GM12878 (cell line): ENCODE data around the gene RNF150. TPM values are rescaled to one million over a fixed set of nuclear protein-coding genes. Genes with fewer than 3 reads are reported as not detected.

Source experiments
- ATAC-seq: fragments of 200-7000 bp; cut with Tn5 transposase; 3 replicates; pipeline ENCODE4 v1.9.1; 2020; ENCODE audit warnings: mild to moderate bottlenecking, moderate library complexity
- BruUV-seq: library from RNA; stranded (reverse); fragments of 400-500 nt; replicated peaks from 2 replicates; lab custom pipeline; 2021; lab: Mats Ljungman, UMichigan
- CTCF ChIA-PET: fragments of 300-600 bp; sonication (Branson Sonifier 250); formaldehyde crosslinking; extraction: SDS; loops from one replicate; lab custom pipeline; 2021; ENCODE audit warnings: inconsistent platforms; lab: Yijun Ruan, JAX
- POLR2A ChIA-PET: fragments of 350-600 bp; formaldehyde crosslinking; extraction: SDS; loops from one replicate; lab custom pipeline; 2021; ENCODE audit warnings: inconsistent platforms; lab: Charles Lee
- RAD21 ChIA-PET: fragments of 300-600 bp; sonication (Branson Sonifier 250); formaldehyde crosslinking; loops from one replicate; lab custom pipeline; 2023; ENCODE audit warnings: antibody characterized with exemption; ENCODE audit not compliant: unreplicated experiment; lab: Charles Lee
- SMC1A ChIA-PET: fragments of 300-600 bp; sonication (Branson Sonifier 250); formaldehyde crosslinking; loops from one replicate; lab custom pipeline; 2023; ENCODE audit not compliant: unreplicated experiment, uncharacterized antibody; lab: Charles Lee
- DNase-seq: peaks from one replicate; pipeline ENCODE4 v3.0.0-alpha.2; 2011; ENCODE audit warnings: low read depth, low spot score
- FAIRE-seq: peaks from 3 replicates; lab custom pipeline; 2011; peaks lifted over from hg19 to GRCh38; lab: Jason Lieb, UNC
- H2AFZ ChIP-seq: 2 replicates; pipeline ENCODE4 v1.6.0; 2011; ENCODE audit warnings: low read depth, low read length, control low read depth; ENCODE audit not compliant: control insufficient read depth
- H3K27ac ChIP-seq: 2 replicates; pipeline ENCODE4 v1.5.1; 2011; ENCODE audit warnings: control low read depth; ENCODE audit not compliant: control insufficient read depth, insufficient read depth
- H3K27me3 ChIP-seq, 2 experiments: replicated peaks in 1 of 2; 2 replicates each; pipeline versions ENCODE4 v1.6.0 to v1.6.1; 2011; ENCODE audit warnings: low read length in 1 of 2; ENCODE audit not compliant: control insufficient read depth in 2 of 2, insufficient read depth in 2 of 2
- H3K36me3 ChIP-seq, 2 experiments: 2 replicates each; pipeline ENCODE4 v1.5.1; 2011; ENCODE audit warnings: low read length in 1 of 2; ENCODE audit not compliant: control insufficient read depth in 2 of 2, insufficient read depth in 2 of 2
- H3K4me1 ChIP-seq: 2 replicates; pipeline ENCODE4 v1.6.1; 2011; ENCODE audit warnings: mild to moderate bottlenecking, low read length, moderate library complexity, mixed read lengths; ENCODE audit not compliant: control insufficient read depth, insufficient read depth
- H3K4me2 ChIP-seq: 2 replicates; pipeline ENCODE4 v1.6.0; 2011; ENCODE audit warnings: control low read depth; ENCODE audit not compliant: control insufficient read depth, insufficient read depth
- H3K4me3 ChIP-seq: fragments of 200-600 bp; sonication (generic); 2 replicates; pipeline ENCODE4 v1.5.1; 2016
- H3K79me2 ChIP-seq: 2 replicates; pipeline ENCODE4 v1.6.0; 2011; ENCODE audit warnings: low read length; ENCODE audit not compliant: control insufficient read depth, insufficient read depth
- H3K9ac ChIP-seq: 2 replicates; pipeline ENCODE4 v1.8.0; 2011; ENCODE audit warnings: low read length, control low read depth, mixed read lengths; ENCODE audit not compliant: control insufficient read depth, insufficient read depth
- H3K9me3 ChIP-seq: replicated peaks from 3 replicates; pipeline ENCODE4 v1.5.1; 2011; ENCODE audit warnings: mild to moderate bottlenecking, low read length; ENCODE audit not compliant: control insufficient read depth, insufficient read depth
- H4K20me1 ChIP-seq: 2 replicates; pipeline ENCODE4 v1.6.0; 2011; ENCODE audit not compliant: control insufficient read depth, insufficient read depth
- BHLHE40 ChIP-seq, 2 experiments: fragments of 450-650 bp in 1 of 2; IDR thresholded peaks; 2 replicates each; pipeline ENCODE4 v1.6.1; 2011 to 2017; ENCODE audit warnings: low read depth in 2 of 2, borderline replicate concordance in 1 of 2, improper control_type of control experiment in 1 of 2, low read length in 1 of 2, mild to moderate bottlenecking in 1 of 2
- HDGF ChIP-seq: fragments of 450-650 bp; IDR thresholded peaks from 2 replicates; pipeline ENCODE4 v1.6.1; 2016; ENCODE audit warnings: antibody characterized with exemption
- RAD21 ChIP-seq: IDR thresholded peaks from 2 replicates; pipeline ENCODE4 v1.6.1; 2011; ENCODE audit warnings: mild to moderate bottlenecking, low read depth, low read length, moderate library complexity; ENCODE audit not compliant: insufficient read depth
- SIN3A ChIP-seq: IDR thresholded peaks from 2 replicates; pipeline ENCODE4 v1.6.1; 2012; ENCODE audit warnings: low read depth, low read length, improper control_type of control experiment
- SMC3 ChIP-seq: IDR thresholded peaks from 2 replicates; pipeline ENCODE4 v1.6.1; 2011; ENCODE audit warnings: low read length, improper control_type of control experiment, borderline replicate concordance
- YY1 ChIP-seq: IDR thresholded peaks from 2 replicates; pipeline ENCODE4 v1.6.1; 2011; ENCODE audit warnings: low read depth, mild to moderate bottlenecking, low read length
- ZNF384 ChIP-seq: IDR thresholded peaks from 2 replicates; pipeline ENCODE4 v1.6.1; 2012; ENCODE audit warnings: low read depth, mild to moderate bottlenecking, low read length, improper control_type of control experiment, borderline replicate concordance
- WGBS: methylation state at CpG from one replicate; pipeline ENCODE4 v1.1.6; 2016; ENCODE audit warnings: low lambda C conversion rate; ENCODE audit not compliant: insufficient replicate concordance, insufficient coverage; ENCODE audit errors: missing lambda C conversion rate; 5-methylcytosine and 5-hydroxymethylcytosine counted together
- in situ Hi-C: fragments of 300-500 bp; cut with MboI; formaldehyde crosslinking; loops from 9 replicates; pipeline ENCODE4 v1.14.3; 2018; ENCODE audit warnings: mixed read lengths
- intact Hi-C: fragments of 100-400 bp; cut with micrococcal nuclease; formaldehyde crosslinking; loops from one replicate; pipeline ENCODE4 v1.14.2; 2022; ENCODE audit not compliant: unreplicated experiment
- polyA plus RNA-seq, 11 experiments: library from polyadenylated mRNA; depleted of rRNA in 4 of 11; unstranded in 6 of 11; stranded (reverse) in 5 of 11; fragments of >200 nt; fragmentation: Nextera tagmentation in 4 of 11; fragmentation: Illumina TruSeq in 1 of 11; extraction: Ambion mirVana in 4 of 11; extraction: Trizol in 1 of 11; gene quantifications; 1 replicate in 1 of 11; 2 replicates in 10 of 11; pipeline versions ENCODE4 v1.2.1 to v1.2.3, GENCODE V29; 2011 to 2016; ENCODE audit warnings: inconsistent platforms in 2 of 11, missing spikeins in 2 of 11, low read depth in 1 of 11
- total RNA-seq, 4 experiments: library from RNA; depleted of rRNA in 3 of 4; stranded (reverse); fragments of >200 nt in 3 of 4; fragmentation: Illumina TruSeq in 1 of 4; extraction: Trizol in 1 of 4; gene quantifications; 2 replicates each; pipeline versions ENCODE4 v1.2.1 to v1.2.3, GENCODE V29; 2013 to 2021
- TF ChIP-seq, protein P1 (sequence below): IDR thresholded peaks from 2 replicates; pipeline ENCODE4 v1.6.1; 2011; ENCODE audit warnings: borderline replicate concordance, low read depth, mild to moderate bottlenecking, moderate library complexity, mixed read lengths, low read length; ENCODE audit not compliant: insufficient read depth; ENCODE audit errors: extremely low read length
- TF ChIP-seq, protein P2 (sequence below): IDR thresholded peaks from 2 replicates; pipeline ENCODE4 v1.6.1; 2012; ENCODE audit warnings: low read depth, low read length, improper control_type of control experiment
- TF ChIP-seq, protein P3 (sequence below), 3 experiments: IDR thresholded peaks in 2 of 3; conservative IDR thresholded peaks in 1 of 3; 2 replicates each; pipeline ENCODE4 v1.5.1; 2011; ENCODE audit warnings: low read depth in 3 of 3, low read length in 3 of 3, mild to moderate bottlenecking in 3 of 3, control low read depth in 2 of 3, moderate library complexity in 2 of 3, inconsistent platforms in 1 of 3, mixed read lengths in 1 of 3; ENCODE audit not compliant: control insufficient read depth in 2 of 3, insufficient read depth in 1 of 3; ENCODE audit errors: extremely low read depth in 1 of 3

RNF150 gene
- total and polyA plus RNA-seq, 10 of the 15 experiments (the other 5 are each of a cell fraction or from before 2014, with no cell fraction given), result 0.01 to 2.3 (median 0.04) TPM; not detected in 6

DNA sequence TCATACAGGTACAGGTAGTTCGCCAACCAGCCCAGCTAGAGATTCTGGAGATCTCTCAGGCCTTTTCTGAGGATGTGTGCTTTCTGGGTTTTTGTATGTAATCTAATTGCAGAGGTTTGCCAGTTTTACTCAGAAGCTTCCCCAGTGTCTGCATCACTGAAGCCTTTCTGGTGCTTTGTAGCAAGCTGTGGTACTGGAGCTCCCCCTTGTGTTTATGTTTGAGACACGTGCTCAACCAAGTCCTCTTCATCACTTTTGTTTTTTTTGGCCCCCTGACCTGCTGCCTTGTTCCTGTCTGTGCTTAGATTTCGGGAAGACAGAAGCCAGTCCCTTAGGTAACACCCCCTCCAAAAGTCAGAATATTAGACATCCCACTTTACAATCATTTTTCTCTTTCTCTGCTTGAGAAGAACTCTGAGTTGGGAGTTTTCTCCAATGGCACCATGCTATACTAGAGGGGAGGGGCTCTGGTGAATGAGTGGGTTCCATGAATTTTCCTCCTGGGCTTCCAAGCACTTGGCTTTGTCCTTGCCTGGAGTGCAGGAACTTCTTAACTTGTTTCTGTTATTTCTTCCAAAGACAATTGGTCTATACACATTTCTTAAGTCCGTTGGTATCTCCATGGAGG, 248.7 kb downstream of the RNF150 start:
- CTCF ChIA-PET, result interaction anchor here (0.5 to 3.1 kb wide), 13 partner anchors 15 to 1281 kb away, joined by 3 to 19 read pairs (median 5); no protein-coding TSS in a partner anchor
- Histone ChIP-seq H3K79me2 (no peaks in the 10 kb centered on the region), H3K27me3 (no peaks in the 10 kb centered on the region), H2AFZ (no peak overlapping the region), H3K27ac (no peak overlapping the region), H3K4me1 (no peaks in the 10 kb centered on the region), H3K9me3 (no peaks in the 10 kb centered on the region; the same call in 2 of the 3 replicates), H3K4me3 (no peak overlapping the region), H3K4me2 (no peak overlapping the region), H3K36me3 (no peaks in the 10 kb centered on the region), H3K9ac (no peak overlapping the region), H4K20me1 (no peaks in the 10 kb centered on the region)
- in situ Hi-C loops, result no loop called here
- FAIRE-seq, result peak; percentile 94
- ATAC-seq, result peak; percentile 98
- BruUV-seq, result no TSS peak
- RAD21 ChIA-PET, result interaction anchor here (1.5 kb wide), 2 partner anchors 20 to 525 kb away, joined by 3 read pairs; no protein-coding TSS in a partner anchor
- SMC1A ChIA-PET, result interaction anchor here (0.7 to 1.7 kb wide), 7 partner anchors 11 to 554 kb away, joined by 3 to 10 read pairs (median 4); no protein-coding TSS in a partner anchor
- POLR2A ChIA-PET, result no interaction called here
- TF ChIP-seq SIN3A, result no peak
- TF ChIP-seq YY1, result 0 out of 2 replicates have a peak, but pooled peaks have one; percentile 33
- TF ChIP-seq, protein P1, sequence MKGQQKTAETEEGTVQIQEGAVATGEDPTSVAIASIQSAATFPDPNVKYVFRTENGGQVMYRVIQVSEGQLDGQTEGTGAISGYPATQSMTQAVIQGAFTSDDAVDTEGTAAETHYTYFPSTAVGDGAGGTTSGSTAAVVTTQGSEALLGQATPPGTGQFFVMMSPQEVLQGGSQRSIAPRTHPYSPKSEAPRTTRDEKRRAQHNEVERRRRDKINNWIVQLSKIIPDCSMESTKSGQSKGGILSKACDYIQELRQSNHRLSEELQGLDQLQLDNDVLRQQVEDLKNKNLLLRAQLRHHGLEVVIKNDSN, result peak; percentile 4
- TF ChIP-seq HDGF, result no peak
- peak; percentile 69 to 79 for TF ChIP-seq BHLHE40 (IDR thresholded peaks at IDR 0.05; ENCODE audit: borderline replicate concordance in 1 of 2, low read depth in 2 of 2, low read length in 1 of 2)
- TF ChIP-seq SMC3, result peak; percentile 87
- 0 out of 2 replicates have a peak, but pooled peaks have one; percentile 34 for TF ChIP-seq ZNF384
- TF ChIP-seq, protein P2, sequence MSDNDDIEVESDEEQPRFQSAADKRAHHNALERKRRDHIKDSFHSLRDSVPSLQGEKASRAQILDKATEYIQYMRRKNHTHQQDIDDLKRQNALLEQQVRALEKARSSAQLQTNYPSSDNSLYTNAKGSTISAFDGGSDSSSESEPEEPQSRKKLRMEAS, result peak; percentile 72; the same call in 1 of the 2 replicates
- TF ChIP-seq, protein P3, sequence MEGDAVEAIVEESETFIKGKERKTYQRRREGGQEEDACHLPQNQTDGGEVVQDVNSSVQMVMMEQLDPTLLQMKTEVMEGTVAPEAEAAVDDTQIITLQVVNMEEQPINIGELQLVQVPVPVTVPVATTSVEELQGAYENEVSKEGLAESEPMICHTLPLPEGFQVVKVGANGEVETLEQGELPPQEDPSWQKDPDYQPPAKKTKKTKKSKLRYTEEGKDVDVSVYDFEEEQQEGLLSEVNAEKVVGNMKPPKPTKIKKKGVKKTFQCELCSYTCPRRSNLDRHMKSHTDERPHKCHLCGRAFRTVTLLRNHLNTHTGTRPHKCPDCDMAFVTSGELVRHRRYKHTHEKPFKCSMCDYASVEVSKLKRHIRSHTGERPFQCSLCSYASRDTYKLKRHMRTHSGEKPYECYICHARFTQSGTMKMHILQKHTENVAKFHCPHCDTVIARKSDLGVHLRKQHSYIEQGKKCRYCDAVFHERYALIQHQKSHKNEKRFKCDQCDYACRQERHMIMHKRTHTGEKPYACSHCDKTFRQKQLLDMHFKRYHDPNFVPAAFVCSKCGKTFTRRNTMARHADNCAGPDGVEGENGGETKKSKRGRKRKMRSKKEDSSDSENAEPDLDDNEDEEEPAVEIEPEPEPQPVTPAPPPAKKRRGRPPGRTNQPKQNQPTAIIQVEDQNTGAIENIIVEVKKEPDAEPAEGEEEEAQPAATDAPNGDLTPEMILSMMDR (IDR thresholded peaks at IDR 0.05 in 2 of 3, conservative IDR thresholded peaks at IDR 0.05 in 1 of 3; ENCODE audit: control insufficient read depth in 2 of 3, extremely low read depth in 1 of 3, insufficient read depth in 1 of 3, low read depth in 3 of 3, low read length in 3 of 3), result peak; percentile 77 to 82 (median 80)
- TF ChIP-seq RAD21, result peak; percentile 93
- peak; percentile 9 for DNase-seq
- 27% methylated on average over 4 of the region's 4 CpGs for WGBS
- intact Hi-C loops, result loop anchor here (1.0 kb wide), 1 partner anchor 23 kb away; no protein-coding TSS in a partner anchor
